Spleen (tissue), 7 donors: ENCODE measurements around the gene PHC2.

Source experiments
- CTCF ChIP-seq, 11 experiments: fragments of 200-600 bp in 7 of 11; fragments of 450-650 bp in 4 of 11; sonication (generic) in 4 of 11; IDR thresholded peaks in 8 of 11; conservative IDR thresholded peaks in 3 of 11; 1 replicate in 7 of 11; 2 replicates in 4 of 11; pipeline versions ENCODE4 v1.4.0 to v1.8.0; 2016 to 2021; ENCODE audit warnings: antibody characterized with exemption in 11 of 11, inconsistent platforms in 4 of 11, mild to moderate bottlenecking in 1 of 11
- POLR2A ChIP-seq, 3 donors: fragments of 450-650 bp; IDR thresholded peaks; one replicate each; pipeline ENCODE4 v1.5.1; 2017; ENCODE audit warnings: antibody characterized with exemption in 3 of 3, mild to moderate bottlenecking in 1 of 3
- POLR2AphosphoS5 ChIP-seq, 3 donors: sonication (generic); formaldehyde crosslinking; IDR thresholded peaks; one replicate each; pipeline ENCODE4 v1.5.1; 2017; ENCODE audit warnings: antibody characterized with exemption in 3 of 3
- donor health status: DM: no; HTN: no; CAD: no; lungs with moderate emphysema.
- donor health status: DM: no; HTN: no; CAD: no.
- donor health status: DM: no; HTN: no; CAD: no.

GRCh38 chr1:33408093-33408436 is 22.8 kb downstream of the PHC2 start:
- TF ChIP-seq CTCF (IDR thresholded peaks at IDR 0.05 in 8 of 11, conservative IDR thresholded peaks at IDR 0.05 in 3 of 11) (no peak), POLR2A (IDR thresholded peaks at IDR 0.05) (no peak), POLR2AphosphoS5 (IDR thresholded peaks at IDR 0.05) (no peak)
